ENCODE data around the gene CYB5R3.

The CYB5R3 gene

GRCh38 chr22:42651134-42651533 is 1.9 kb upstream of the CYB5R3 start:
- ChIA-PET CTCF (interaction anchor here (0.8 to 2.7 kb wide), 2 partner anchors 10 to 12 kb away, joined by 3 to 13 read pairs; no protein-coding TSS in a partner anchor), POLR2A (no interaction called here)
- no peak for TF ChIP-seq CTCF (IDR thresholded peaks at IDR 0.05; ENCODE audit: control extremely low read depth, extremely low read depth, low read depth, missing control alignments)
- DNase-seq (ENCODE audit: extremely low spot score): no peak

- no peak for TF ChIP-seq CTCF (IDR thresholded peaks at IDR 0.05; ENCODE audit: control extremely low read depth, extremely low read depth, low read depth, missing control alignments)
- DNase-seq (ENCODE audit: extremely low spot score): no peak
- CTCF ChIA-PET: interaction anchor here (0.5 to 1.6 kb wide), 3 partner anchors 11 to 219 kb away, joined by 3 to 10 read pairs (median 3); no protein-coding TSS in a partner anchor
- POLR2A ChIA-PET: interaction anchor here (0.5 to 1.8 kb wide), 5 partner anchors 10 to 1379 kb away, joined by 3 to 17 read pairs (median 5); partner anchors contain the start of gene POLDIP3
Measured at GRCh38 chr22:42648368-42649245, 585 bp downstream of the CYB5R3 start.

- CTCF ChIA-PET: no interaction called here
- POLR2A ChIA-PET: interaction anchor here (1.8 kb wide), 1 partner anchor 33 kb away, joined by 17 read pairs; the partner anchor contains the start of gene POLDIP3
- no peak for TF ChIP-seq CTCF (IDR thresholded peaks at IDR 0.05; ENCODE audit: control extremely low read depth, extremely low read depth, low read depth, missing control alignments)
- no peak for DNase-seq (ENCODE audit: extremely low spot score)
Measured at GRCh38 chr22:42648017-42648367, 1.2 kb downstream of the CYB5R3 start.

GRCh38 chr22:42646569-42647525 is 2.3 kb downstream of the CYB5R3 start:
- ChIA-PET POLR2A (no interaction called here), CTCF (interaction anchor here (1.1 to 1.3 kb wide), 2 partner anchors 11 to 25 kb away, joined by 3 read pairs; no protein-coding TSS in a partner anchor)
- TF ChIP-seq CTCF (IDR thresholded peaks at IDR 0.05; ENCODE audit: control extremely low read depth, extremely low read depth, low read depth, missing control alignments): no peak
- DNase-seq (ENCODE audit: extremely low spot score): no peak

- CTCF ChIA-PET: interaction anchor here (1.1 kb wide), 1 partner anchor 24 kb away, joined by 3 read pairs; no protein-coding TSS in a partner anchor
- no peak for DNase-seq (ENCODE audit: extremely low spot score)
- POLR2A ChIA-PET: no interaction called here
- no peak for TF ChIP-seq CTCF (IDR thresholded peaks at IDR 0.05; ENCODE audit: control extremely low read depth, extremely low read depth, low read depth, missing control alignments)
Measured at GRCh38 chr22:42645938-42646568, 3.1 kb downstream of the CYB5R3 start.
